T-helper 2 cell treated with Interferon-gamma antibody and Interleukin-4, amounts not matched to agents 5 μg/mL and 100 μg/mL, for 36 hours (primary cell): ENCODE data around the gene TTC33.
A peak's percentile ranks its signal among the peaks of the same experiment; 100 is the strongest.
"Not testable (repeated sequence)": the region's sequence is repeated elsewhere in the genome, so short reads cannot be mapped to it uniquely, and the experiment has no call there.

Source experiments
- DNase-seq: peaks from one replicate; pipeline ENCODE4 v3.0.0; 2021; ENCODE audit warnings: low spot score
- H3K27ac Mint-ChIP-seq: one replicate; pipeline ENCODE4 v1.8.0; 2021; ENCODE audit warnings: mild to moderate bottlenecking, mixed read lengths
- H3K27me3 Mint-ChIP-seq: one replicate; pipeline ENCODE4 v1.8.0; 2021; ENCODE audit warnings: low read depth, mixed read lengths
- H3K36me3 Mint-ChIP-seq: one replicate; pipeline ENCODE4 v1.8.0; 2021; ENCODE audit warnings: low read depth, mixed read lengths
- H3K4me1 Mint-ChIP-seq: one replicate; pipeline ENCODE4 v1.8.0; 2021; ENCODE audit warnings: low read depth, mixed read lengths
- H3K4me3 Mint-ChIP-seq: one replicate; pipeline ENCODE4 v1.8.0; 2022; ENCODE audit warnings: mild to moderate bottlenecking, moderate library complexity, mixed read lengths
- H3K9me3 Mint-ChIP-seq: one replicate; pipeline ENCODE4 v1.8.0; 2021; ENCODE audit warnings: mixed read lengths

Gene TTC33

GRCh38 chr5:40755407-40756365 is at the start of gene TTC33:
TTC33 (minus strand) TSS chr5:40755961; CDS start chr5:40747018, 8,943 bp downstream.
- Mint-ChIP-seq H3K4me3 (no peak within 1 kb of the TSS), H3K27me3 (no peaks in the 10 kb centered on the region), H3K36me3 (peaks cover 25% of the 10 kb centered on the region), H3K4me1 (peaks cover 27% of the 10 kb centered on the region), H3K27ac (no peak within 1 kb of the TSS), H3K9me3 (no peaks in the 10 kb centered on the region)
- peak; percentile 96 for DNase-seq

- H3K36me3 Mint-ChIP-seq = peaks cover 4% of the 10 kb centered on the region
- DNase-seq = no peak
- H3K9me3 Mint-ChIP-seq = no peaks in the 10 kb centered on the region
- H3K4me3 Mint-ChIP-seq = no peak overlapping the region
- H3K27me3 Mint-ChIP-seq = peaks cover 11% of the 10 kb centered on the region
- H3K27ac Mint-ChIP-seq = no peak overlapping the region
- peaks cover 7% of the 10 kb centered on the region for H3K4me1 Mint-ChIP-seq
Measured at GRCh38 chr5:40801771-40802562, 46.2 kb upstream of the TTC33 start.

- H3K27ac Mint-ChIP-seq = no peak overlapping the region
- peak overlapping the region; percentile 20 for H3K4me3 Mint-ChIP-seq
- H3K27me3 Mint-ChIP-seq = peaks cover 11% of the 10 kb centered on the region
- H3K9me3 Mint-ChIP-seq = no peaks in the 10 kb centered on the region
- H3K4me1 Mint-ChIP-seq = peaks cover 23% of the 10 kb centered on the region
- no peak for DNase-seq
- peaks cover 23% of the 10 kb centered on the region for H3K36me3 Mint-ChIP-seq
Measured at GRCh38 chr5:40799258-40799657, 43.5 kb upstream of the TTC33 start.

GRCh38 chr5:40798801-40799210 is 43.0 kb upstream of the TTC33 start:
- peaks cover 11% of the 10 kb centered on the region for H3K27me3 Mint-ChIP-seq

GRCh38 chr5:40798012-40798800 is 42.4 kb upstream of the TTC33 start, which contains the start of gene PRKAA1:
PRKAA1 (minus strand) TSS chr5:40798374; CDS start chr5:40798189, 185 bp downstream.
- Mint-ChIP-seq H3K27ac (peak within 1 kb of the TSS; percentile 89), H3K4me3 (peak within 1 kb of the TSS; percentile 90), H3K4me1 (peaks cover 32% of the 10 kb centered on the region), H3K9me3 (no peaks in the 10 kb centered on the region), H3K36me3 (peaks cover 28% of the 10 kb centered on the region), H3K27me3 (peaks cover 11% of the 10 kb centered on the region)
- peak; percentile 90 for DNase-seq

More at GRCh38 chr5:40798801-40799210, 43.0 kb upstream of the TTC33 start:
- H3K4me3 Mint-ChIP-seq = peak overlapping the region; percentile 90
- H3K4me1 Mint-ChIP-seq = peaks cover 26% of the 10 kb centered on the region
- H3K9me3 Mint-ChIP-seq = no peaks in the 10 kb centered on the region
- no peak for DNase-seq
- H3K36me3 Mint-ChIP-seq = peaks cover 27% of the 10 kb centered on the region
- H3K27ac Mint-ChIP-seq = peak overlapping the region; percentile 87

GRCh38 chr5:40797273-40798011 is 41.7 kb upstream of the TTC33 start:
- H3K36me3 Mint-ChIP-seq = peaks cover 29% of the 10 kb centered on the region
- peak overlapping the region; percentile 89 for H3K27ac Mint-ChIP-seq
- peak; percentile 75 for DNase-seq

GRCh38 chr5:40796487-40796889 is 40.7 kb upstream of the TTC33 start:
- peaks cover 29% of the 10 kb centered on the region for H3K36me3 Mint-ChIP-seq

More at GRCh38 chr5:40797273-40798011, 41.7 kb upstream of the TTC33 start:
- Mint-ChIP-seq H3K4me1 (peaks cover 32% of the 10 kb centered on the region), H3K9me3 (no peaks in the 10 kb centered on the region), H3K4me3 (peak overlapping the region; percentile 89), H3K27me3 (peaks cover 11% of the 10 kb centered on the region)

GRCh38 chr5:40794877-40795276 is 39.1 kb upstream of the TTC33 start:
- H3K9me3 Mint-ChIP-seq, H3K27ac Mint-ChIP-seq, DNase-seq, H3K27me3 Mint-ChIP-seq, H3K4me3 Mint-ChIP-seq: not testable (repeated sequence)
- Mint-ChIP-seq H3K4me1 (peaks cover 38% of the 10 kb centered on the region), H3K36me3 (peaks cover 29% of the 10 kb centered on the region)

More at GRCh38 chr5:40796487-40796889, 40.7 kb upstream of the TTC33 start:
- peaks cover 36% of the 10 kb centered on the region for H3K4me1 Mint-ChIP-seq
- H3K9me3 Mint-ChIP-seq = no peaks in the 10 kb centered on the region
- no peak for DNase-seq
- no peak overlapping the region for H3K27ac Mint-ChIP-seq
- peaks cover 9% of the 10 kb centered on the region for H3K27me3 Mint-ChIP-seq
- peak overlapping the region; percentile 89 for H3K4me3 Mint-ChIP-seq

GRCh38 chr5:40794340-40794739 is 38.6 kb upstream of the TTC33 start:
- not testable (repeated sequence) for H3K27me3 Mint-ChIP-seq, H3K27ac Mint-ChIP-seq, H3K4me3 Mint-ChIP-seq, DNase-seq, H3K9me3 Mint-ChIP-seq
- Mint-ChIP-seq H3K4me1 (peaks cover 38% of the 10 kb centered on the region), H3K36me3 (peaks cover 30% of the 10 kb centered on the region)

GRCh38 chr5:40792691-40793090 is 36.9 kb upstream of the TTC33 start:
- H3K9me3 Mint-ChIP-seq, H3K27ac Mint-ChIP-seq, H3K27me3 Mint-ChIP-seq, DNase-seq, H3K4me3 Mint-ChIP-seq: not testable (repeated sequence)
- H3K4me1 Mint-ChIP-seq = peaks cover 34% of the 10 kb centered on the region
- H3K36me3 Mint-ChIP-seq = peaks cover 44% of the 10 kb centered on the region

GRCh38 chr5:40791715-40792139 is 36.0 kb upstream of the TTC33 start:
- Mint-ChIP-seq H3K27ac (no peak overlapping the region), H3K9me3 (peaks cover 11% of the 10 kb centered on the region), H3K4me1 (peaks cover 29% of the 10 kb centered on the region), H3K36me3 (peaks cover 42% of the 10 kb centered on the region), H3K4me3 (no peak overlapping the region), H3K27me3 (no peaks in the 10 kb centered on the region)
- no peak for DNase-seq

- H3K4me3 Mint-ChIP-seq = no peak overlapping the region
Measured at GRCh38 chr5:40790947-40791593, 35.3 kb upstream of the TTC33 start.

More at GRCh38 chr5:40790947-40791593, 35.3 kb upstream of the TTC33 start:
- Mint-ChIP-seq H3K36me3 (peaks cover 46% of the 10 kb centered on the region), H3K27ac (no peak overlapping the region), H3K4me1 (peaks cover 23% of the 10 kb centered on the region), H3K27me3 (no peaks in the 10 kb centered on the region), H3K9me3 (peaks cover 15% of the 10 kb centered on the region)
- no peak for DNase-seq
